ENCODE results near the gene PCSK6.

PCSK6 gene

DNA sequence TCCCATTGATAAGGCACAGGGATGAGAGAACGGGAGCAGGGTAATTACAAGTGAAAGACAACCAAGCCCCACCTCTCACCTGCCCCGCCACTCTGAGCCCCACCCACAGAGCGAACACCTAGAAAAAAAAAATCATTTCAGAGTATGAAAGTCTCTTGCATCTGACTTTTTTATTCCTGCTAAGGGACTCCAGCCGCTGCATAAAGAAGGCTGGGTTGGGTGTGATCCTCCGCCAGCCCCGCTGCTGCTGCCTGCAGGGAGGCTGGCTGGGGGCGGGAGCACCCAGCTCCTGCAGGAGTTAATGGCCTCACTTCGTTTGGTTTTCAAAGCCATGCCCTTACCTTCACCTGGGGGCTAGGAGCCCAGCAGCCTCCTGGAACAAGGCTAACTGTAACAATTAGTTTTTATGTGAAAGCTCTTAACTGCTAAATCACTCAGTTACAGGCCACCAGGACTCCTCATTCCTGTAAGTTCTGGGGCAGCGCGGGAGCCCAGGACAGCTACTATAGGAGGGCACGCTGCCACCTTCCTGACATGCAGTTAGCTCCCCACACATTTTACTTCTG is 116.5 kb downstream of the PCSK6 start:
- TF ChIP-seq, protein P1, sequence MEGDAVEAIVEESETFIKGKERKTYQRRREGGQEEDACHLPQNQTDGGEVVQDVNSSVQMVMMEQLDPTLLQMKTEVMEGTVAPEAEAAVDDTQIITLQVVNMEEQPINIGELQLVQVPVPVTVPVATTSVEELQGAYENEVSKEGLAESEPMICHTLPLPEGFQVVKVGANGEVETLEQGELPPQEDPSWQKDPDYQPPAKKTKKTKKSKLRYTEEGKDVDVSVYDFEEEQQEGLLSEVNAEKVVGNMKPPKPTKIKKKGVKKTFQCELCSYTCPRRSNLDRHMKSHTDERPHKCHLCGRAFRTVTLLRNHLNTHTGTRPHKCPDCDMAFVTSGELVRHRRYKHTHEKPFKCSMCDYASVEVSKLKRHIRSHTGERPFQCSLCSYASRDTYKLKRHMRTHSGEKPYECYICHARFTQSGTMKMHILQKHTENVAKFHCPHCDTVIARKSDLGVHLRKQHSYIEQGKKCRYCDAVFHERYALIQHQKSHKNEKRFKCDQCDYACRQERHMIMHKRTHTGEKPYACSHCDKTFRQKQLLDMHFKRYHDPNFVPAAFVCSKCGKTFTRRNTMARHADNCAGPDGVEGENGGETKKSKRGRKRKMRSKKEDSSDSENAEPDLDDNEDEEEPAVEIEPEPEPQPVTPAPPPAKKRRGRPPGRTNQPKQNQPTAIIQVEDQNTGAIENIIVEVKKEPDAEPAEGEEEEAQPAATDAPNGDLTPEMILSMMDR (IDR thresholded peaks at IDR 0.05; ENCODE audit: insufficient read depth, low read depth, low read length, missing control alignments): no peak
- H3K4me3 ChIP-seq (ENCODE audit: low read depth, low read length): no peak overlapping the region

DNA sequence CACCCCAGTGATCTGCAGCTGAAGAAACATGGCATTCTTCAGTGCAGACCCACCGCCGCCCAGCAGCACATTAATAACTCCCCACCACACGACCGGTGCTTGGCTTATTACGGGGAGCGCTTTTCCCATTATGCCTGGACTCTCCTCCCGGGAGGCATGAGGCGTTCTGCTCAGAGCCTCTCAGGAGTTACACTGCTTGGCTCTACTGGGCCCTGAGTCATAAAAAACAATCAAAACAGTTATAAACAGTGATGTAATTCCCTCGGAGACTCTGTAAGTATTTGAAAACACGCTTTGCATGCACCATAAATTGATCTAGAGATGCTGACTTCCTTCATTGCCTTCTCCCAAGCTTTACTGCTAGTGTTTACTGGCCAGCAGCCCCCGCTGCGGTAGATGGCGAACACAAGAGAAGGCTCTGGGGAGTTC is 117.3 kb downstream of the PCSK6 start:
- TF ChIP-seq, protein P1 (IDR thresholded peaks at IDR 0.05; ENCODE audit: insufficient read depth, low read depth, low read length, missing control alignments): no peak
- DNase-seq (ENCODE audit: low read depth): no peak
- no peak overlapping the region for H3K4me3 ChIP-seq (ENCODE audit: low read depth, low read length)

More for the DNA sequence above, 116.5 kb downstream of the PCSK6 start:
- DNase-seq (ENCODE audit: low read depth): no peak

DNA sequence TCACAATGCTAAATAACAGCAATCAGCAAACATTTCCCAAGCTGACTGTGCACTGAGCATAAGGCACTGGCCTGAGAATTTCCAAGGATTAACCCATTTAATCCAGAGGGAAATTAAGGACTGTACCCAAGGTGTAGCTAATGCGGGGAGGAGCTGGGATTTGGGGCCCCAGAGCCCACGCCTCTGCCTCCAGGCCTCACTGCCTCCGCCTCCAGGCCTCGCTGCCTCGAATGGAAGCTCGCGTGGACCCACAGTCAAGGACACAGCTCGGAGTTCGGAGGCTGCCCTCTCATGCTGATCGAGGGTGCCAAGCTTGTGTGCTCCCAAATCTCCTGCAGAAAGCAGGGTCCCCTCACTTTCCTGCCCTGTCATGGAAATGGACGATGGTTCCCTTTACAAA is 118.0 kb downstream of the PCSK6 start:
- H3K4me3 ChIP-seq (ENCODE audit: low read depth, low read length): no peak overlapping the region
- no peak for DNase-seq (ENCODE audit: low read depth)
- TF ChIP-seq, protein P1 (IDR thresholded peaks at IDR 0.05; ENCODE audit: insufficient read depth, low read depth, low read length, missing control alignments): no peak

DNA sequence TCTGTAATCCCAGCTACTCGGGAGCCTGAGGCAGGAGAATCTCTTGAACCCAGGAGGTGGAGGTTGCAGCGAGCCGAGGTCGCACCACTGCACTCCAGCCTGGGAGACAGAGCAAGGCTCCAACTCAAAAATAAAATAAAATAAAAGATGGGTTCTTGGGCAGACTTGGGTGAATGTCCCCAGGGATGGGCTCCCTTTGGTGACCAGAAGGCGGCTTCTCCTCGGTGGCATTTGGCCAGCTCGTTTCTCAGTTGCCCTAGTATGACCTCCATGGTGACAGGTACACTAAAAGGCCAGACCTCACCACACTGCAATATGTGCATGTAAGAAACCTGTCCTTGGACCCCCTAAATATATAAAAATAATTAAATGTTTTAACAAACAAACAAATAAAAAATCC is 118.4 kb downstream of the PCSK6 start:
- no peak overlapping the region for H3K4me3 ChIP-seq (ENCODE audit: low read depth, low read length)
- DNase-seq (ENCODE audit: low read depth): no peak

DNA sequence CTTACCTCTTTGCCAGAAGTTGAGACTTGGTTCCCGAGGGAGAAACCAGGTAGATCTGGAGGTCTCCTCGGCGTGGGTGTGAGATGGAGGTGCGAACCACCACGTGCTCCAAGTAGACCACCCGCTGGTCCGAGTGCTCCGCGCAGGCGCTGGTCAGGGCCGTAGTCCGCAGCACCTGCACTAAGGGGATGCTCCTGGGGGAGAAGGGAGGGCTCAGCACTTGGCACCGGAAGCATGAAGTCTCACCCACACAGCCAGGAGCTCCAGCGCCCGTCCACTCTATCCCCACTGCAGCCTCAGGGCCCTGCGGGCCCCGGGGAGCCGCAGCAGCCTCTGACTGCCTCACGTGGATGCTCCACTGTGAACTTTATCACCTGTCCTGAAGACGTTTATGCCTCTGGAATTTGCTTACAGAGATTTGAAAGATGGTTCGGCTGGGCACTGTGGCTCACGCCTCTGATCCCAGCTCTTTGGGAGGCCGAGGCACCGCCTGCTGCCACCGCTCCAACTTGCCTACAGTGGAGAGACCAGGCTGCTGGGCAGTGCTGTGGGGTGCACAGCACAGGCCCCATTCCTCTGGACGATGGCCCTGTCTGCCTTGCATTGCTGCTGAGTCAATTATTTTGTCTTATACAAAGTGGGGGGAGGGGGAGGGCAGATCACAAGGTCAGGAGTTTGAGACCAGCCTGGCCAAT is 119.0 kb downstream of the PCSK6 start:
- TF ChIP-seq, protein P1 (IDR thresholded peaks at IDR 0.05; ENCODE audit: insufficient read depth, low read depth, low read length, missing control alignments): no peak
- DNase-seq (ENCODE audit: low read depth): no peak
- H3K4me3 ChIP-seq (ENCODE audit: low read depth, low read length): no peak overlapping the region

More for the DNA sequence above, 118.4 kb downstream of the PCSK6 start:
- TF ChIP-seq, protein P1 (IDR thresholded peaks at IDR 0.05; ENCODE audit: insufficient read depth, low read depth, low read length, missing control alignments): no peak

DNA sequence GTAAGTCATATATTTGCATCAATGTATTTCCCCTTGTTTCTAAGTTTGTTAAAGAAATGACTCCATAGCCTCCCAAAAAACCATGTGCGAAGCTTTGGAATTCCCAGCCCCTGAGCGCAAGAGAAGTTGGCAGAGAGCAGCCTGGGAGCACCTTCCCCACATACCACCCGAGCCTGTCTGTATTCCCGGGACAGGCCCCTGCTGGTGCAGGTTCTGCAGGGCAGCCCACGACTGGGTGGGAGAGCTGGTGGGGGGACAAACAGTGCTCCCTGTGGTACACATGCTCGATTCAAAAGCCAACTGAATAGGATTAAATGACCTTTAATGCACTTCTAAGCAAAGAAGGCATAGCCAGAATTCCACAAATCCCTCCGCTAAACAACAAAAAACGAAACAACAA is 119.8 kb downstream of the PCSK6 start:
- TF ChIP-seq, protein P1 (IDR thresholded peaks at IDR 0.05; ENCODE audit: insufficient read depth, low read depth, low read length, missing control alignments): no peak
- no peak for DNase-seq (ENCODE audit: low read depth)
- H3K4me3 ChIP-seq (ENCODE audit: low read depth, low read length): no peak overlapping the region
